HFFc6 (cell line): Measurements from ENCODE around the gene LDLR. TPM values are rescaled to one million over a fixed set of nuclear protein-coding genes. Genes with fewer than 3 reads are reported as not detected.

ENCODE experiments used
- DNase-seq: peaks from one replicate; pipeline ENCODE4 v3.0.0-alpha.2; 2018
- H3K27ac Mint-ChIP-seq: 2 replicates; pipeline ENCODE4 v1.8.0; 2020; ENCODE audit warnings: mild to moderate bottlenecking, mixed read lengths
- H3K27me3 Mint-ChIP-seq: 2 replicates; pipeline ENCODE4 v1.8.0; 2021; ENCODE audit warnings: mild to moderate bottlenecking, moderate library complexity, mixed read lengths; ENCODE audit not compliant: insufficient read depth
- H3K36me3 Mint-ChIP-seq: 2 replicates; pipeline ENCODE4 v1.8.0; 2021; ENCODE audit warnings: low read depth, mixed read lengths
- H3K4me1 Mint-ChIP-seq: 2 replicates; pipeline ENCODE4 v1.8.0; 2020; ENCODE audit warnings: low read depth, mixed read lengths
- H3K4me3 Mint-ChIP-seq: 2 replicates; pipeline ENCODE4 v1.8.0; 2020; ENCODE audit warnings: mild to moderate bottlenecking, moderate library complexity, mixed read lengths
- H3K9me3 Mint-ChIP-seq: 2 replicates; pipeline ENCODE4 v1.8.0; 2020; ENCODE audit warnings: mild to moderate bottlenecking, mixed read lengths
- total RNA-seq, 6 experiments: library from RNA; stranded (reverse); fragmentation: NEBNext Ultra II Directional; extraction: Animal tissue kit (Norgen Biotek cat#: 25700); gene quantifications; 2 replicates in 1 of 6; 3 replicates in 5 of 6; pipeline ENCODE4 v1.2.3, GENCODE V29; 2021
- TF ChIP-seq, protein P1 (sequence below): fragments of 200-600 bp; sonication (generic); IDR thresholded peaks from 2 replicates; pipeline ENCODE4 v1.5.0; 2021; ENCODE audit warnings: antibody characterized with exemption, mild to moderate bottlenecking

LDLR gene
- total RNA-seq, 6 experiments from 2014 or later, result 22.8 to 34.3 (median 28.0) TPM

DNA sequence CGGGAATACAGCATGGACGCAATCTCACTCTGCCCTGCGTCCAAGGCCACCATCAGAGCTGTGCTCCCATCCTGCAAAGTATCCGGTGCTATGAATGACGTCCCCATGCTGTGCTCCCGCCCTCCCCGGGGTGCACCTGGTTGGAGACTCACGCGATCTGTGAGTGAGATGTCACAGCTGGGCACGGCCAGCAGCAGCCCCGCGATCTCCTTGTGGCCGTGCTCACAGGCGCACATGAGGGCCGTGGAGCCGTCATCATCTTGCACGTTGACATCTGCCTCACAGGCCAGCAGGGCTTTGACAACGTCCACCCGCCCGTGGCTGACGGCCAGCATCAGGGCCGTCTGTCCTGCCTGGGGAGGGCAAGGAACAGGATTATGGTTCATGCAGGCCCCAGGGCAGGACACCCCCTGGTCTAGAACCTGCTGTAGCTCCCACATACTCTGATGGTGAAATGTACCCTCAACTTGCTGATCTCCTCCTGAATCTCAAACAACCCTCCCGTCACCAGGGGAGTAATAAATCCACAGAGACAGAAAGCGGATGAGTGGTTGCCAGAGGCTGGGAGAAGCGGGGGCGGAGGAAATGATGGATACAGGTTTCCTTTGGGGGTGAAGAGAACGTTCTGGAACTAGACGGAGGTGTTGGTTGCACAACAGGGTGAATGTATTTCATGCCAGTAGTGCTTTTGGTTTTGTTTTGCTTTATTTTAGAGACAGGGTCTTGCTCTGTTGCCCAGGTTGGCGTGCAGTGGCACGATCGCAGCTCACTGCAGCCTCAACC is 80.8 kb downstream of the LDLR start:
- Mint-ChIP-seq H3K9me3 (peaks cover 4% of the 10 kb centered on the region; the same call in 1 of the 2 replicates), H3K27ac (peak overlapping the region; percentile 95), H3K4me3 (peak overlapping the region; percentile 30; the same call in 1 of the 2 replicates), H3K36me3 (peaks cover 45% of the 10 kb centered on the region), H3K4me1 (peaks cover 48% of the 10 kb centered on the region), H3K27me3 (peaks cover 4% of the 10 kb centered on the region)
- TF ChIP-seq, protein P1, sequence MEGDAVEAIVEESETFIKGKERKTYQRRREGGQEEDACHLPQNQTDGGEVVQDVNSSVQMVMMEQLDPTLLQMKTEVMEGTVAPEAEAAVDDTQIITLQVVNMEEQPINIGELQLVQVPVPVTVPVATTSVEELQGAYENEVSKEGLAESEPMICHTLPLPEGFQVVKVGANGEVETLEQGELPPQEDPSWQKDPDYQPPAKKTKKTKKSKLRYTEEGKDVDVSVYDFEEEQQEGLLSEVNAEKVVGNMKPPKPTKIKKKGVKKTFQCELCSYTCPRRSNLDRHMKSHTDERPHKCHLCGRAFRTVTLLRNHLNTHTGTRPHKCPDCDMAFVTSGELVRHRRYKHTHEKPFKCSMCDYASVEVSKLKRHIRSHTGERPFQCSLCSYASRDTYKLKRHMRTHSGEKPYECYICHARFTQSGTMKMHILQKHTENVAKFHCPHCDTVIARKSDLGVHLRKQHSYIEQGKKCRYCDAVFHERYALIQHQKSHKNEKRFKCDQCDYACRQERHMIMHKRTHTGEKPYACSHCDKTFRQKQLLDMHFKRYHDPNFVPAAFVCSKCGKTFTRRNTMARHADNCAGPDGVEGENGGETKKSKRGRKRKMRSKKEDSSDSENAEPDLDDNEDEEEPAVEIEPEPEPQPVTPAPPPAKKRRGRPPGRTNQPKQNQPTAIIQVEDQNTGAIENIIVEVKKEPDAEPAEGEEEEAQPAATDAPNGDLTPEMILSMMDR, result no peak
- DNase-seq, result no peak

DNA sequence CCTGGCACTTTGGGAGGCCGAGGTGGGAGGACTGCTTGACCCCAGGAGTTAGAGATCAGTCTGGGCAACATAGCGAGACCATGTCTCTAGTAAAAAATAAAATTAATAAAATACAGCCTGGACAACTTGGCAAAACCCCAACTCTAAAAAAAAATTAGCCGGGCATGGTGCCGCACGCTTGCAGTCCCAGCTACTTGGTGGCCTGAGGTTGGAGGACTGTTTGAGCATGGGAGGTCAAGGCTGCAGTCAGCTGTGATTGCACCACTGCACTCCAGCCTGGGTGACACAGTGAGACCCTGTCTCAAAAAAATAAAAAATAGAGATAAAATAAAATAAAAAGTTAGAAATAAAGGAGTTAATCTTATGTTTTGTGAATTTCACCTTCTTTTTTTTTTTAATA is 81.9 kb downstream of the LDLR start:
- Mint-ChIP-seq H3K27ac (no peak overlapping the region), H3K4me3 (no peak overlapping the region), H3K4me1 (peaks cover 37% of the 10 kb centered on the region), H3K9me3 (peaks cover 4% of the 10 kb centered on the region; the same call in 1 of the 2 replicates), H3K36me3 (peaks cover 39% of the 10 kb centered on the region), H3K27me3 (peaks cover 4% of the 10 kb centered on the region)
- DNase-seq, result no peak
- TF ChIP-seq, protein P1, result no peak

DNA sequence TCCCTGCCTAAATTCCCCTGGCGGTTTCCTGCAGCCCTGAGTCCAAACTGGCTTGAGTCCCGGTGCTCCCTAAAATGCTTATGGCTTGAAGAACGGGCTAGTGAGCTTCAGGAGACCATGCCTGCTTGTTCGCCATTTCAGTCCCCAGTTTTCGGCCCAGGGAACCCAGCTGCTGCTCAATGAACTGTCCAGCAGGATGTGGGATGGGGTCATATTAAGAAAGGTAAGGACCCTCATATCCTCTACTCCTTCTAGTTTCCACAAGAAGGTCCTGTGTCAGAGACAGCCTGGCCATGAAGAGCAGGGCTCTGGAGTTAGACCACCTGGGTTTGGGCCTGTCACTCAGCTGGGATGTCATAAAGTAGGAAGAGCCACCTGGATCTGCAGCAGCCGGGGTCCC is 83.3 kb downstream of the LDLR start:
- Mint-ChIP-seq H3K4me3 (no peak overlapping the region), H3K36me3 (peaks cover 40% of the 10 kb centered on the region), H3K4me1 (peaks cover 28% of the 10 kb centered on the region), H3K27me3 (no peaks in the 10 kb centered on the region; the same call in 1 of the 2 replicates), H3K27ac (peak overlapping the region; percentile 9; the same call in 1 of the 2 replicates), H3K9me3 (no peaks in the 10 kb centered on the region)
- TF ChIP-seq, protein P1, result no peak
- DNase-seq, result no peak

DNA sequence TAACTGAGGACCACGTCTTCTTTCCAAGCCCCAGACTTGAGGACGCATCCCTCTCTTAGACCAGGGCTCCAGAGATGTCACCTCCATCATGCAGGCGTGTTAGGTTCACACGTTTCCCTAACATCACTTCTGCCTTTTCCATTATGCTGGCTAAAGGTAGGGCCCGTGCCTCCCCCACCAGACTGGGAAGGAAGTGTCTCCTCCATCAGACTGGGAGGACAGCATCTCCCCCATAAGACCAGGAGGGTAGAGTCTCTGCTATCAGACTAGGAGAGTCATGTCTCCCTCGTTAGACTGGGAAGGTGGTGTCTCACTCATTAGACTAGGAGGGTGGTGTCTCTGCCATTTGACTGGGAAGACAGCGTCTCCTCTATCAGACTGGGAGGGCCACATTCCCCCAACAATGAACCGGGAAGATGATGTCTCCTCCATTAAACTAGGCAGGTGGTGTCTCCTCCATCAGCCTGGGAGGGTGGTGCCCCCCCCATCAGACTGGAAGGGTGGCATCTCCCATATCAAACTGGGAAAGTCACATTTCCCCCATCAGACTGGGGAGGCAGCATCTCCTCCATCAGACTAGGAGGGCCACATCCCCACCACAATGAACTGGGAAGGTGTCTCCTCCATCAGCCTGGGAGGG is 84.4 kb downstream of the LDLR start:
- H3K4me1 Mint-ChIP-seq, result peaks cover 25% of the 10 kb centered on the region
- H3K27me3 Mint-ChIP-seq, result peaks cover 1% of the 10 kb centered on the region; the same call in 1 of the 2 replicates
- DNase-seq, result no peak
- H3K36me3 Mint-ChIP-seq, result peaks cover 35% of the 10 kb centered on the region
- no peaks in the 10 kb centered on the region for H3K9me3 Mint-ChIP-seq
- no peak overlapping the region for H3K4me3 Mint-ChIP-seq
- peak overlapping the region; percentile 18; the same call in 1 of the 2 replicates for H3K27ac Mint-ChIP-seq
- TF ChIP-seq, protein P1, result no peak

DNA sequence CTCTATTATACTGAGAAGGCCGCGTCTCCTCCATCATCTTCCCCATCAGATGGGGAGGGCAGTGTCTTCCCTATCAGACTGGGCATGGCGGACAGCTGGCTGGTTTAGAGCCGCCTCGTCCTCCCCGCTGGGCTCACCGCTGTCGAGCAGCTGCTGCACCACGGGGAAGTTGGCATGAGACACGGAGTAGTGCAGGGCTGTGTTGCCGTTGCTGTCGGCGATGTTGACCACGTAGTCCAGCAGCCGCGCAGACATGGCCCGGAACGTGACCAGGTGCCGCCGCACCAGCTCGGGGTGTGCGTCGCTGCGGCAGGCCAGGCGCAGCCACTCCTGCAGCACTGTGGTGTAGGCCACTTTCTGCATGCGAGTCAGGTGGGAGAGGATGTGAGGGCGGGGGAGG is 85.1 kb downstream of the LDLR start:
- Mint-ChIP-seq H3K9me3 (no peaks in the 10 kb centered on the region), H3K4me1 (peaks cover 25% of the 10 kb centered on the region), H3K27ac (no peak overlapping the region), H3K4me3 (no peak overlapping the region), H3K36me3 (peaks cover 40% of the 10 kb centered on the region), H3K27me3 (peaks cover 1% of the 10 kb centered on the region; the same call in 1 of the 2 replicates)
- TF ChIP-seq, protein P1, result no peak
- DNase-seq, result no peak
